HepG2 (cell line): ENCODE data around the gene CFI. TPM values are rescaled to one million over a fixed set of nuclear protein-coding genes. Genes with fewer than 3 reads are reported as not detected.
A peak's percentile ranks its signal among the peaks of the same experiment; 100 is the strongest.

Experiments used
- AKNA ChIP-seq: sonication (generic); formaldehyde crosslinking; IDR thresholded peaks from 2 replicates; pipeline ENCODE4 v1.4.0; 2020; ENCODE audit warnings: missing genetic modification reagents, borderline replicate concordance
- FOXP4 ChIP-seq: sonication (generic); formaldehyde crosslinking; IDR thresholded peaks from 2 replicates; pipeline ENCODE4 v1.4.0; 2020; ENCODE audit warnings: missing genetic modification reagents
- KLF13 ChIP-seq: sonication (generic); formaldehyde crosslinking; IDR thresholded peaks from 2 replicates; pipeline ENCODE4 v1.4.0; 2020; ENCODE audit warnings: mild to moderate bottlenecking, missing genetic modification reagents
- NFE2L2 ChIP-seq: fragments of 150-350 bp; IDR thresholded peaks from 2 replicates; pipeline ENCODE4 v1.6.1; 2014; ENCODE audit warnings: low read length
- NFYC ChIP-seq: IDR thresholded peaks from 2 replicates; pipeline ENCODE4 v1.6.1; 2016; ENCODE audit warnings: missing genetic modification reagents, missing compliant biosample characterization
- PHB2 ChIP-seq: fragments of 450-650 bp; IDR thresholded peaks from 2 replicates; pipeline ENCODE4 v1.6.1; 2018; ENCODE audit not compliant: partially characterized antibody
- PLSCR1 ChIP-seq: sonication (generic); formaldehyde crosslinking; IDR thresholded peaks from 2 replicates; pipeline ENCODE4 v1.5.0; 2020; ENCODE audit warnings: missing genetic modification reagents, mild to moderate bottlenecking, borderline replicate concordance
- SNRNP70 ChIP-seq: fragments of 200-400 bp; formaldehyde crosslinking; IDR thresholded peaks from 2 replicates; pipeline ENCODE4 v1.6.1; 2017; ENCODE audit warnings: mild to moderate bottlenecking, low read depth, low read length, moderate library complexity
- SOX6 ChIP-seq, 2 experiments: fragments of 450-650 bp in 1 of 2; sonication (generic) in 1 of 2; formaldehyde crosslinking in 1 of 2; IDR thresholded peaks; 2 replicates each; pipeline versions ENCODE4 v1.4.0 to v1.6.1; 2017 to 2020; ENCODE audit warnings: antibody characterized with exemption in 1 of 2, mild to moderate bottlenecking in 1 of 2, missing genetic modification reagents in 1 of 2
- SPEN ChIP-seq: sonication (generic); formaldehyde crosslinking; IDR thresholded peaks from 2 replicates; pipeline ENCODE4 v1.5.1; 2020; ENCODE audit warnings: low read depth, mild to moderate bottlenecking, missing genetic modification reagents
- SUZ12 ChIP-seq: fragments of 150-350 bp; IDR thresholded peaks from 2 replicates; pipeline ENCODE4 v1.6.1; 2014; ENCODE audit warnings: low read depth, low read length
- TARDBP ChIP-seq: sonication (generic); formaldehyde crosslinking; IDR thresholded peaks from 2 replicates; pipeline ENCODE4 v1.8.0; 2022; ENCODE audit warnings: mild to moderate bottlenecking, missing genetic modification reagents
- ZFP41 ChIP-seq: sonication (generic); formaldehyde crosslinking; IDR thresholded peaks from 2 replicates; pipeline ENCODE4 v1.4.0; 2020; ENCODE audit warnings: mild to moderate bottlenecking, missing genetic modification reagents, borderline replicate concordance
- ZNF343 ChIP-seq: sonication (generic); formaldehyde crosslinking; IDR thresholded peaks from 2 replicates; pipeline ENCODE4 v1.4.0; 2020; ENCODE audit warnings: mild to moderate bottlenecking, missing genetic modification reagents
- ZNF576 ChIP-seq: sonication (generic); formaldehyde crosslinking; IDR thresholded peaks from 2 replicates; pipeline ENCODE4 v1.4.0; 2020; ENCODE audit warnings: mild to moderate bottlenecking, missing genetic modification reagents
- ZNF790 ChIP-seq: sonication (generic); formaldehyde crosslinking; IDR thresholded peaks from 2 replicates; pipeline ENCODE4 v1.8.0; 2022; ENCODE audit warnings: missing genetic modification reagents, mild to moderate bottlenecking, borderline replicate concordance
- ZNF891 ChIP-seq: sonication (generic); formaldehyde crosslinking; IDR thresholded peaks from 2 replicates; pipeline ENCODE4 v1.5.0; 2020; ENCODE audit warnings: mild to moderate bottlenecking, missing genetic modification reagents
- ZUFSP ChIP-seq: sonication (generic); formaldehyde crosslinking; IDR thresholded peaks from 2 replicates; pipeline ENCODE4 v1.9.0; 2021; ENCODE audit warnings: missing genetic modification reagents, mild to moderate bottlenecking, borderline replicate concordance
- polyA plus RNA-seq, 8 experiments: library from polyadenylated mRNA; depleted of rRNA in 3 of 8; stranded (reverse) in 7 of 8; unstranded in 1 of 8; fragments of >200 nt; fragmentation: Illumina TruSeq in 4 of 8; extraction: Trizol in 4 of 8; gene quantifications; 2 replicates each; pipeline versions ENCODE4 v1.2.1 to v1.2.3, GENCODE V29; 2011 to 2016; ENCODE audit warnings: low read depth in 4 of 8, missing spikeins in 1 of 8, mixed read lengths in 1 of 8; ENCODE audit not compliant: insufficient read depth in 1 of 8
- total RNA-seq, 5 experiments: library from RNA; depleted of rRNA; stranded (reverse); fragments of >200 nt; fragmentation: Illumina TruSeq; extraction: Trizol; gene quantifications; 2 replicates each; pipeline ENCODE4 v1.2.3, GENCODE V29; 2016; ENCODE audit warnings: low read depth in 1 of 5

The CFI gene
- total and polyA plus RNA-seq, 2 of the 13 experiments (the other 11 are each of a cell fraction or from before 2014, with no cell fraction given) = 284 to 337 TPM

- TF ChIP-seq FOXP4 (peak; percentile 23; the same call in 1 of the 2 replicates), NFE2L2 (no peak), ZUFSP (CRISPR knock-in tag) (no peak; the same call in 1 of the 2 replicates), SNRNP70 (no peak), ZNF790 (CRISPR knock-in tag) (peak; percentile 66; the same call in 1 of the 2 replicates), KLF13 (CRISPR knock-in tag) (no peak), AKNA (CRISPR knock-in tag) (no peak), SOX6 (IDR thresholded peaks at IDR 0.05) (no peak), SOX6 (CRISPR knock-in tag; IDR thresholded peaks at IDR 0.05) (peak; percentile 49; the same call in 1 of the 2 replicates), TARDBP (peak; percentile 20; the same call in 1 of the 2 replicates), ZNF576 (peak; percentile 79; the same call in 1 of the 2 replicates), SUZ12 (no peak), ZNF891 (CRISPR knock-in tag) (peak; percentile 46), PHB2 (no peak), PLSCR1 (no peak), NFYC (CRISPR knock-in tag) (peak; percentile 26), SPEN (CRISPR knock-in tag) (peak; percentile 91), ZFP41 (CRISPR knock-in tag) (no peak), ZNF343 (CRISPR knock-in tag) (no peak)
Measured at GRCh38 chr4:109815151-109816081, 13.6 kb upstream of the CFI start, which contains the start of gene GAR1 (continued).
